ENCODE results near the gene SLC40A1.

GRCh38 chr2:189551808-189552207, 28.8 kb downstream of the SLC40A1 start:
- no peak for TF ChIP-seq EZH2 (IDR thresholded peaks at IDR 0.05)
- TF ChIP-seq POLR2AphosphoS5 (IDR thresholded peaks at IDR 0.05; ENCODE audit: borderline replicate concordance, low read depth, low read length) = no peak
- no peak for TF ChIP-seq FOXP2 (optimal IDR thresholded peaks at IDR 0.05; ENCODE audit: control extremely low read depth, extremely low read length, insufficient read depth)
